ENCODE results near the gene KRTAP12-2. TPM values are rescaled to one million over a fixed set of nuclear protein-coding genes. Genes with fewer than 3 reads are reported as not detected.
"Not testable (repeated sequence)": the region's sequence is repeated elsewhere in the genome, so short reads cannot be mapped to it uniquely, and the experiment has no call there.

The KRTAP12-2 gene
- total RNA-seq, 1 donor from 2014 or later: not detected

DNA sequence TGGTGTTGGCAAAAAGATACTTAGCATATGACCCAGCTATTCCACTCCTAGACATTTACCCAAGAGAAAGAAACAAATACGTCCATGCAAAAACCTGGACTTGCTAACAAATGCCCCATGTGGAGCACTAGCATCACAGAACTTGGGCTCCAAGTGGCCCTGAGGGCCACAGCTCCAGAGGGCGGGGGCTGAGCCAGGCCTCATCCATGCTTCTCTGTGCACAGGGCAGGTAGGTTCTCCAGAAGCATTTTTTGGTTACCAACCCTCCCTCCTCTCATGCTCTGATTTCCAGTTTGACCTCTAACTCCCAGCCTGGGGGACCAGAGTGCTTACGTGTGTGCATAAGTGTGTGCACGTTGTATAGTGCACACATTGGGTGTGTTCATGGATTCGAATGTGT, 2.0 kb downstream of the KRTAP12-2 start:
- TF ChIP-seq, protein P1, sequence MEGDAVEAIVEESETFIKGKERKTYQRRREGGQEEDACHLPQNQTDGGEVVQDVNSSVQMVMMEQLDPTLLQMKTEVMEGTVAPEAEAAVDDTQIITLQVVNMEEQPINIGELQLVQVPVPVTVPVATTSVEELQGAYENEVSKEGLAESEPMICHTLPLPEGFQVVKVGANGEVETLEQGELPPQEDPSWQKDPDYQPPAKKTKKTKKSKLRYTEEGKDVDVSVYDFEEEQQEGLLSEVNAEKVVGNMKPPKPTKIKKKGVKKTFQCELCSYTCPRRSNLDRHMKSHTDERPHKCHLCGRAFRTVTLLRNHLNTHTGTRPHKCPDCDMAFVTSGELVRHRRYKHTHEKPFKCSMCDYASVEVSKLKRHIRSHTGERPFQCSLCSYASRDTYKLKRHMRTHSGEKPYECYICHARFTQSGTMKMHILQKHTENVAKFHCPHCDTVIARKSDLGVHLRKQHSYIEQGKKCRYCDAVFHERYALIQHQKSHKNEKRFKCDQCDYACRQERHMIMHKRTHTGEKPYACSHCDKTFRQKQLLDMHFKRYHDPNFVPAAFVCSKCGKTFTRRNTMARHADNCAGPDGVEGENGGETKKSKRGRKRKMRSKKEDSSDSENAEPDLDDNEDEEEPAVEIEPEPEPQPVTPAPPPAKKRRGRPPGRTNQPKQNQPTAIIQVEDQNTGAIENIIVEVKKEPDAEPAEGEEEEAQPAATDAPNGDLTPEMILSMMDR (conservative IDR thresholded peaks at IDR 0.05): no peak
- H3K4me3 Mint-ChIP-seq: no peak overlapping the region
- H3K36me3 Mint-ChIP-seq: no peaks in the 10 kb centered on the region
- H3K4me1 Mint-ChIP-seq (ENCODE audit: unreplicated experiment): no peaks in the 10 kb centered on the region
- H3K9me3 Mint-ChIP-seq: peaks cover 4% of the 10 kb centered on the region
- H3K27me3 Mint-ChIP-seq: peaks cover 4% of the 10 kb centered on the region
- no peak overlapping the region for H3K27ac Mint-ChIP-seq
- peak; percentile 24 for DNase-seq (ENCODE audit: extremely low spot score, unreplicated experiment)

GRCh38 chr21:44661567-44661966, 5.2 kb downstream of the KRTAP12-2 start:
- DNase-seq (ENCODE audit: extremely low spot score, unreplicated experiment): peak; percentile 24
- H3K27me3 Mint-ChIP-seq; H3K4me3 Mint-ChIP-seq; H3K27ac Mint-ChIP-seq; H3K36me3 Mint-ChIP-seq; H3K4me1 Mint-ChIP-seq (ENCODE audit: unreplicated experiment); H3K9me3 Mint-ChIP-seq: not testable (repeated sequence)

DNA sequence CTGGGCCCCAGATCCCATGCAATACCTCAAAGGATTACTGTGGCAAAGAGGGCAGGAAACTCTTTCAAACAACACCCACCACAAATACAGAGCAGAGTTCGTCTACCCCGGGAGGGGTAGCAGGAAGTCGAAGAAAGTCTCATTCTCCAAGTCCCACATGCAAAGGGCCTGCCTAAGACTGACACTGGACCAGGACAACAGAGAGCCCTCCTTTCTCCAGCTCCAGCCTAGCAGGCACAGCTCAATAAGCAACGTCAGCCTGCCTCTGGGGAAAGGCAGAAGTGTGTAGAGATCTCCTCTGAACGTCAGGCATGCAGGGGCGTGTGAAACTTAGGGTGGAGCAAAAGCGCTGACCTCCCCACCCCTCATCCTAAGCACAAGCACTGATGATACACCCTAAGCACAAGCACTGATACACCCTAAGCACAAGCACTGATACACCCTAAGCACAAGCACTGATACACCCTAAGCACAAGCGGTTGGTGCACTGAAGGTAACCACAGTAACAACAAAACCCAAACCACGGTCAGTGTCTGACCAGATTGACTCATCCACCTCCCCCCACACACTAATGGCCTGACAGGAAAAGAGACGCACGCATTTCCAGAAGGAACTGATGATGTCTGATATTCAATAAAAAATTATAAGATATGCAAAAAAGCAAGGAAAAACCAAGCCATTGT, 7.7 kb downstream of the KRTAP12-2 start:
- peak; percentile 34 for DNase-seq (ENCODE audit: extremely low spot score, unreplicated experiment)

DNA sequence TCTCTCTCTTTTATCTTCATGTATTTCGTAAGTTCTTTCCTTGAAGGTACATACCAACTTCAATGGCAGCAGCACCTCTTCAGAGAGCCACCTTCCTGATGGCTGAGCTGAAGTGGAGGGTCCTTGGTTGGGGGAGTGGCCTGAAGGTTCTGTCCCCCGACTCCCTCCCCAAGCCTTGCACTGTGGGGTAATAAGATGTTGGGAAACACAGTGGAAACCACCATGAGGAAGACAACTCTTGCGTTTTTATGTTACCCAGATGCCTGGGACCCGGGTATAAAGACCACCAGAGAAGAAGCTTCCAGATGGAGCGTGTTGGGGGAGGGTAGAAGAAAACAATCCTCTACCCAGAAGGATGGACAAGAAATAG, 8.2 kb downstream of the KRTAP12-2 start:
- peak; percentile 22 for DNase-seq (ENCODE audit: extremely low spot score, unreplicated experiment)
- TF ChIP-seq, protein P1 (conservative IDR thresholded peaks at IDR 0.05): no peak
- H3K9me3 Mint-ChIP-seq: peaks cover 13% of the 10 kb centered on the region
- H3K36me3 Mint-ChIP-seq: no peaks in the 10 kb centered on the region
- H3K27ac Mint-ChIP-seq: no peak overlapping the region
- no peaks in the 10 kb centered on the region for H3K27me3 Mint-ChIP-seq
- no peaks in the 10 kb centered on the region for H3K4me1 Mint-ChIP-seq (ENCODE audit: unreplicated experiment)
- H3K4me3 Mint-ChIP-seq: no peak overlapping the region

More for the DNA sequence above, 7.7 kb downstream of the KRTAP12-2 start:
- Mint-ChIP-seq H3K36me3 (no peaks in the 10 kb centered on the region), H3K4me1 (ENCODE audit: unreplicated experiment) (no peaks in the 10 kb centered on the region), H3K4me3 (no peak overlapping the region), H3K27me3 (no peaks in the 10 kb centered on the region), H3K27ac (no peak overlapping the region), H3K9me3 (peaks cover 13% of the 10 kb centered on the region)
- TF ChIP-seq, protein P1 (conservative IDR thresholded peaks at IDR 0.05): no peak

DNA sequence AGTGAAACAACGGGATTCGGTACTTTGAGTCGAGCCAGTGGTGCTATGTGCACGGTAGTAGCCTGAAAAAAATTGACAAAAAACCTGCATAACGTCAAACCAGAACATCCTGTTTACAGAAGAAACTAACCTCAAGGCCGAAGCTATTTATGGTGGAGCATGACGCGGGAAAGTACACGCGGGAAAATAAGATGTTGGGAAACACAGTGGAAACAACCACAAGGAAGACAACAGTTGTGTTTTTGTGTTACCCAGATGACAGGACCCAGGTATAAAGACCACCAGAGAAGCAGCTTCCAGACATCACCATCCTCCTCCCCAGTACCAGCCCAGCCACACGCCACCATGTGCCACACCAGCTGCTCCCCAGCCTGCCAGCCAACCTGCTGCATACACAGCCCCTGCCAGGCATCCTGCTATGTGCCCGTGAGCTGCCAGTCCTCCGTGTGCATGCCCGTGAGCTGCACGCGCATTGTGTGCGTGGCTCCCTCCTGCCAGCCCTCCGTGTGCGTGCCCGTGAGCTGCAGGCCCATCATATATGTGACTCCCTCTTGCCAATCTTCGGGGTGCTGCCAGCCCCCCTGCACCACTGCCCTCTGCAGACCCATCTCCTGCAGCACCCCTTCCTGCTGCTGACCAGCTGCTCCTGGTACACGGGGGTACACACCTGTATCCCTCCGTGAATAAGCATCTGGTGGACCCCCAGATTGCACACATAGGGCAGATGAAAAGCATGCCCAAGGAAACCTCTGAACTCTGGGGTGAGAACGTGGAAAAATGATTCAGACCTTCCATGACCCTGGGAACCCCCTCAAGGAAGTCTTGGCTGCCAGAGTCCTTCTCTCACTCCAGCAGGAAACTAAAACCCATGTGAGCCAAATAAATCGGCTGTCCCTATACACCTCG, 8.8 kb downstream of the KRTAP12-2 start, which contains the start of gene KRTAP12-3:
Gene KRTAP12-3 (plus strand): TSS at position 298 of the 906 bp plus-strand sequence. CDS start 48 bp downstream, at position 346.
- Mint-ChIP-seq H3K4me1 (ENCODE audit: unreplicated experiment) (no peaks in the 10 kb centered on the region), H3K4me3 (no peak within 1 kb of the TSS), H3K9me3 (peaks cover 13% of the 10 kb centered on the region), H3K27ac (no peak within 1 kb of the TSS), H3K27me3 (no peaks in the 10 kb centered on the region), H3K36me3 (no peaks in the 10 kb centered on the region)
- TF ChIP-seq, protein P1 (conservative IDR thresholded peaks at IDR 0.05): no peak
- DNase-seq (ENCODE audit: extremely low spot score, unreplicated experiment): peak; percentile 27

- Mint-ChIP-seq H3K27me3 (no peaks in the 10 kb centered on the region), H3K9me3 (peaks cover 13% of the 10 kb centered on the region), H3K4me3 (no peak overlapping the region), H3K27ac (no peak overlapping the region), H3K4me1 (ENCODE audit: unreplicated experiment) (no peaks in the 10 kb centered on the region), H3K36me3 (no peaks in the 10 kb centered on the region)
- TF ChIP-seq, protein P1 (conservative IDR thresholded peaks at IDR 0.05): no peak
- peak; percentile 40 for DNase-seq (ENCODE audit: extremely low spot score, unreplicated experiment)
Measured at GRCh38 chr21:44656868-44657267, 9.9 kb downstream of the KRTAP12-2 start.
